OCI-LY7 (cell line): ENCODE measurements around the gene RBM19. TPM values are rescaled to one million over a fixed set of nuclear protein-coding genes. Genes with fewer than 3 reads are reported as not detected.

Experiments
- BruUV-seq: library from RNA; stranded (reverse); fragments of 400-500 nt; replicated peaks from 2 replicates; lab custom pipeline; 2021; lab: Mats Ljungman, UMichigan
- CTCF ChIA-PET: fragments of 300-600 bp; sonication (Branson Sonifier 250); formaldehyde crosslinking; loops from one replicate; lab custom pipeline; 2022; ENCODE audit warnings: antibody characterized with exemption; ENCODE audit not compliant: unreplicated experiment; lab: Charles Lee
- POLR2A ChIA-PET: fragments of 300-600 bp; sonication (Branson Sonifier 250); formaldehyde crosslinking; loops from one replicate; lab custom pipeline; 2022; ENCODE audit warnings: antibody characterized with exemption; lab: Charles Lee
- DNase-seq: peaks from one replicate; pipeline ENCODE4 v3.0.0-alpha.2; 2015; ENCODE audit warnings: low spot score
- H2AFZ ChIP-seq: fragments of 200-600 bp; sonication (generic), shearing (Covaris generic); 2 replicates; pipeline ENCODE4 v1.6.1; 2014; ENCODE audit warnings: mild to moderate bottlenecking, antibody characterized with exemption, low read length, moderate library complexity
- H3K27ac ChIP-seq: fragments of 200-600 bp; sonication (generic); 2 replicates; pipeline ENCODE4 v1.5.1; 2014; ENCODE audit warnings: mixed run types, low read depth, mild to moderate bottlenecking, moderate library complexity, low read length, inconsistent platforms; ENCODE audit not compliant: poor library complexity, severe bottlenecking
- H3K36me3 ChIP-seq: fragments of 200-600 bp; sonication (generic); 2 replicates; pipeline ENCODE4 v1.6.1; 2014; ENCODE audit warnings: mild to moderate bottlenecking, antibody characterized with exemption, low read length, moderate library complexity, mixed read lengths; ENCODE audit not compliant: insufficient read depth
- H3K4me1 ChIP-seq: fragments of 200-600 bp; sonication (generic); 2 replicates; pipeline ENCODE4 v1.5.1; 2014; ENCODE audit warnings: mild to moderate bottlenecking, low read length; ENCODE audit not compliant: insufficient read depth, poor library complexity, severe bottlenecking
- H3K4me2 ChIP-seq: fragments of 200-600 bp; sonication (generic); 2 replicates; pipeline ENCODE4 v1.6.1; 2014; ENCODE audit warnings: mild to moderate bottlenecking, low read length
- H3K4me3 ChIP-seq: fragments of 200-600 bp; sonication (generic); 2 replicates; pipeline ENCODE4 v1.5.1; 2014; ENCODE audit warnings: mild to moderate bottlenecking, low read depth, low read length; ENCODE audit not compliant: poor library complexity, severe bottlenecking
- H3K79me2 ChIP-seq: fragments of 200-600 bp; sonication (generic); 2 replicates; pipeline ENCODE4 v1.6.1; 2016; ENCODE audit warnings: low read depth, mild to moderate bottlenecking, low read length, moderate library complexity, mixed read lengths; ENCODE audit not compliant: insufficient read depth
- H3K9me2 ChIP-seq: fragments of 200-600 bp; sonication (generic); 2 replicates; pipeline ENCODE4 v1.6.1; 2016; ENCODE audit warnings: mild to moderate bottlenecking, low read length, mixed read lengths; ENCODE audit not compliant: insufficient read depth
- H3K9me3 ChIP-seq: fragments of 200-600 bp; sonication (generic); 2 replicates; pipeline ENCODE4 v1.6.1; 2014; ENCODE audit warnings: mild to moderate bottlenecking, mixed run types, low read length, mixed read lengths
- H4K20me1 ChIP-seq: fragments of 200-600 bp; sonication (generic); 2 replicates; pipeline ENCODE4 v1.6.1; 2014; ENCODE audit warnings: mild to moderate bottlenecking, antibody characterized with exemption, low read length, moderate library complexity, mixed read lengths; ENCODE audit not compliant: insufficient read depth
- EZH2phosphoT487 ChIP-seq: fragments of 200-600 bp; sonication (generic); IDR thresholded peaks from 2 replicates; pipeline ENCODE4 v1.6.1; 2018; ENCODE audit warnings: low read depth, borderline replicate concordance, mild to moderate bottlenecking, mixed run types, antibody characterized with exemption, low read length, moderate library complexity, mixed read lengths
- intact Hi-C: fragments of 100-400 bp; cut with micrococcal nuclease; formaldehyde crosslinking; loops from one replicate; pipeline ENCODE4 v1.10.0; 2022; ENCODE audit not compliant: unreplicated experiment
- total RNA-seq, 2 experiments: library from RNA; depleted of rRNA in 1 of 2; stranded (reverse); fragments of >200 nt in 1 of 2; shearing (Covaris generic) in 1 of 2; gene quantifications; 2 replicates each; pipeline ENCODE4 v1.2.3, GENCODE V29; 2014 to 2022
- TF ChIP-seq, protein P1 (sequence below): fragments of 200-600 bp; sonication (generic); conservative IDR thresholded peaks from 2 replicates; pipeline ENCODE4 v1.5.1; 2014; ENCODE audit warnings: mild to moderate bottlenecking, antibody characterized with exemption, low read length, moderate library complexity, mixed read lengths

RBM19 gene
- total RNA-seq, 2 experiments from 2014 or later = 37.8 to 46.2 TPM

DNA sequence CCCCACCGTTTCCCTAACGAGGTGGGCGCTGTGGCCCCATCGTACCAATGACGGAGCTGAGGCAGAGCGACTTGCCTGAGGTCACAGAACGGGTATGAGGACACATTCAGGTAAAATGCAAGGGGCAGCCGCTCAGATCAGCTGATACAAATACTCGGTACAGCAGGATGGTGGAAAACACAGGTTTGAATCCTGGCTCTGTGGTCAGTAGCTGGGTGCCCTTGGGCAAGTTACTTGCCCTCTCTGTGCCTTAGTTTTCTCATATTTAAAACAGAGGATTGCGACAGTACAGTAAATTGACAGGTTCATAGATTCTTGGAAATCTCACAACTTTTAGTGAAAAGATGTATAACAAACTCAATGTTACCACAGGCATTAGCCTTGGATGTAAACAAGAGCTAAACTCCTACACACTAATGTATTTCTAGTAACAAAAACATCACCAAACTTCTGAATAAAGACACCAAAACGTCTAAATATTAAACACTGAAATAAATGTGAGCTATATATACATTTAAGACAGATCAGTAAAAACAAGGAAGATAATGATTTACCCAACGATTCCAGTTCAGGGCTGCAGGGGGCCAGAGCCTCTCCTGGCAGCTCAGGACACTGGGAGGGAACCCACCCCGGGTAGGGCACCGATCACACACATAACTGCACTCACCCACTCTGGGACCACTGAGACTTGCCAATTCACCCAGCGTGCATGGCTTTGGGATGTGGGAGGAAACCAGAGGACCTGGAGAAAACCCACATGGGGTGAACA is 128.4 kb downstream of the RBM19 start:
- intact Hi-C loops = no loop called here
- H3K27ac ChIP-seq = no peak overlapping the region
- no peak overlapping the region for H3K4me2 ChIP-seq
- ChIA-PET CTCF (no interaction called here), POLR2A (no interaction called here)
- DNase-seq = no peak
- no peak overlapping the region for H3K4me3 ChIP-seq
- no peak overlapping the region for H2AFZ ChIP-seq
- H3K79me2 ChIP-seq = no peaks in the 10 kb centered on the region
- no TSS peak for BruUV-seq
- H4K20me1 ChIP-seq = no peaks in the 10 kb centered on the region
- TF ChIP-seq EZH2phosphoT487 = no peak
- TF ChIP-seq, protein P1, sequence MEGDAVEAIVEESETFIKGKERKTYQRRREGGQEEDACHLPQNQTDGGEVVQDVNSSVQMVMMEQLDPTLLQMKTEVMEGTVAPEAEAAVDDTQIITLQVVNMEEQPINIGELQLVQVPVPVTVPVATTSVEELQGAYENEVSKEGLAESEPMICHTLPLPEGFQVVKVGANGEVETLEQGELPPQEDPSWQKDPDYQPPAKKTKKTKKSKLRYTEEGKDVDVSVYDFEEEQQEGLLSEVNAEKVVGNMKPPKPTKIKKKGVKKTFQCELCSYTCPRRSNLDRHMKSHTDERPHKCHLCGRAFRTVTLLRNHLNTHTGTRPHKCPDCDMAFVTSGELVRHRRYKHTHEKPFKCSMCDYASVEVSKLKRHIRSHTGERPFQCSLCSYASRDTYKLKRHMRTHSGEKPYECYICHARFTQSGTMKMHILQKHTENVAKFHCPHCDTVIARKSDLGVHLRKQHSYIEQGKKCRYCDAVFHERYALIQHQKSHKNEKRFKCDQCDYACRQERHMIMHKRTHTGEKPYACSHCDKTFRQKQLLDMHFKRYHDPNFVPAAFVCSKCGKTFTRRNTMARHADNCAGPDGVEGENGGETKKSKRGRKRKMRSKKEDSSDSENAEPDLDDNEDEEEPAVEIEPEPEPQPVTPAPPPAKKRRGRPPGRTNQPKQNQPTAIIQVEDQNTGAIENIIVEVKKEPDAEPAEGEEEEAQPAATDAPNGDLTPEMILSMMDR = no peak
- H3K9me3 ChIP-seq = no peaks in the 10 kb centered on the region
- H3K9me2 ChIP-seq = no peaks in the 10 kb centered on the region
- H3K36me3 ChIP-seq = no peaks in the 10 kb centered on the region
- H3K4me1 ChIP-seq = peaks cover 8% of the 10 kb centered on the region

DNA sequence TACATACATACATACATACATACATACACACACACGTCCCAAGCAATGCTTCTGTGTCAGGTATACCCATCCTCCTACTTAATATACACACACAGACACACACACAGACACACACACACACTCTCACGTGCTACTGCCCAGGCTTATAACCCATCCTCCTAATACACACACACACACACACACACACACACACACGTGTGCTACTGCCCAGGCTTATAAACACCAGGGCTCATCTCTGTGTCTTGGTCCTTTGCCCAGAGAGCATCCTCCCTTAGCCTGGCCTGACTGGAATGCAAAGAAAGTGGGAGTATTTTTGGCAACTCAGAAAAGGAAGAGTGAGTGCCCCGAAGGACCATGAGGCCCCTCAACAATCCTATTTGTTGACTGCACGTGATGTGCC is 129.0 kb downstream of the RBM19 start:
- Histone ChIP-seq H3K4me3 (no peak overlapping the region), H3K9me3 (no peaks in the 10 kb centered on the region), H3K9me2 (no peaks in the 10 kb centered on the region), H3K27ac (no peak overlapping the region), H3K79me2 (no peaks in the 10 kb centered on the region), H2AFZ (no peak overlapping the region), H3K4me2 (no peak overlapping the region), H3K36me3 (no peaks in the 10 kb centered on the region), H4K20me1 (no peaks in the 10 kb centered on the region), H3K4me1 (peaks cover 12% of the 10 kb centered on the region)
- TF ChIP-seq, protein P1 = no peak
- TF ChIP-seq EZH2phosphoT487 = no peak
- ChIA-PET POLR2A (no interaction called here), CTCF (no interaction called here)
- no peak for DNase-seq
- no TSS peak for BruUV-seq
- intact Hi-C loops = no loop called here

DNA sequence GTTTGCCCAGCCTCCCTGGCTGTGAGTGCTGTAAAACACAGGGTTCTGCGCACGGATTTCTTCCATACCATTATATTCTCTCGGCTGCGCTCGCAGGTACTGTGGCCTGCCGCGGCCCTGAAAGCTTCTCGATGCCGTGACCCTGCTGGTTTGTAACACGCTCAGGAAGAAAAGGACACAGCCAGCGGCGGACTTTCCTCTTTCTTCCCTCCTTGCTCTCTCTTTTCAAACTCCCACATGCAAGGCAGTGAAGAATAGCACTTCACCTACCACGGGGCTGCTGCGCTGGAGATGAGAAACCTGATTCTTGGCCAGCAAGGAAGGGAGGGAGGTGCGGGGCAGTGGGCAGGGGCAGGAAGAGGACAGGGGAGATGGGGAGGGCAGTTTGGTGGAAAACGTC is 130.2 kb downstream of the RBM19 start:
- TF ChIP-seq EZH2phosphoT487 = no peak
- TF ChIP-seq, protein P1 = no peak
- no peaks in the 10 kb centered on the region for H3K79me2 ChIP-seq
- H2AFZ ChIP-seq = no peak overlapping the region
- intact Hi-C loops = no loop called here
- BruUV-seq = no TSS peak
- no peaks in the 10 kb centered on the region for H3K36me3 ChIP-seq
- H3K4me2 ChIP-seq = no peak overlapping the region
- H4K20me1 ChIP-seq = no peaks in the 10 kb centered on the region
- no peaks in the 10 kb centered on the region for H3K9me3 ChIP-seq
- no peak for DNase-seq
- POLR2A ChIA-PET = no interaction called here
- H3K4me3 ChIP-seq = no peak overlapping the region
- CTCF ChIA-PET = no interaction called here
- H3K27ac ChIP-seq = no peak overlapping the region
- H3K4me1 ChIP-seq = peaks cover 12% of the 10 kb centered on the region
- H3K9me2 ChIP-seq = no peaks in the 10 kb centered on the region
